IMR-90 (cell line): ENCODE data around the gene KRTAP10-1. TPM values are rescaled to one million over a fixed set of nuclear protein-coding genes. Genes with fewer than 3 reads are reported as not detected.

ENCODE experiments used
- ATAC-seq: fragments of 200-7000 bp; cut with Tn5 transposase; 2 replicates; pipeline ENCODE4 v1.9.1; 2020; ENCODE audit warnings: low read depth, mild to moderate bottlenecking, moderate library complexity
- BruUV-seq: library from RNA; stranded (reverse); fragments of 400-500 nt; replicated peaks from 2 replicates; lab custom pipeline; 2021; lab: Mats Ljungman, UMichigan
- CTCF ChIA-PET: fragments of 300-600 bp; formaldehyde crosslinking; extraction: SDS; loops from one replicate; lab custom pipeline; 2021; ENCODE audit warnings: antibody characterized with exemption; lab: Yijun Ruan, JAX
- POLR2A ChIA-PET: fragments of 300-600 bp; sonication (Branson Sonifier 250); formaldehyde crosslinking; loops from one replicate; lab custom pipeline; 2022; ENCODE audit warnings: antibody characterized with exemption; ENCODE audit not compliant: unreplicated experiment; lab: Charles Lee
- DNase-seq: peaks from one replicate; pipeline ENCODE4 v3.0.0; 2013
- H2AFZ ChIP-seq: replicated peaks from 2 replicates; pipeline ENCODE3; 2013; ENCODE audit warnings: low read length, mild to moderate bottlenecking; ENCODE audit not compliant: poor library complexity
- H2AK5ac ChIP-seq: 2 replicates; pipeline ENCODE4 v1.6.1; 2013; ENCODE audit warnings: low read depth, low read length, inconsistent platforms
- H2AK9ac ChIP-seq: replicated peaks from 2 replicates; pipeline ENCODE3; 2013; ENCODE audit warnings: mild to moderate bottlenecking, low read depth, low read length, moderate library complexity; ENCODE audit not compliant: poor library complexity
- H2BK120ac ChIP-seq: 2 replicates; pipeline ENCODE4 v1.6.1; 2013; ENCODE audit warnings: low read depth, low read length, inconsistent platforms
- H2BK15ac ChIP-seq: 3 replicates; pipeline ENCODE4 v1.6.1; 2013; ENCODE audit warnings: low read depth, low read length, inconsistent platforms
- H2BK20ac ChIP-seq: 2 replicates; pipeline ENCODE4 v1.6.1; 2013; ENCODE audit warnings: low read depth, mild to moderate bottlenecking, inconsistent platforms, low read length, moderate library complexity
- H2BK5ac ChIP-seq: 2 replicates; pipeline ENCODE4 v1.6.1; 2013; ENCODE audit warnings: mild to moderate bottlenecking, low read depth, low read length, inconsistent platforms; ENCODE audit not compliant: poor library complexity, severe bottlenecking
- H3K14ac ChIP-seq: replicated peaks from 2 replicates; pipeline ENCODE4 v1.6.1; 2013; ENCODE audit warnings: low read depth, low read length, inconsistent platforms
- H3K18ac ChIP-seq: 2 replicates; pipeline ENCODE4 v1.6.1; 2013; ENCODE audit warnings: low read depth, low read length, control low read depth
- H3K23ac ChIP-seq: 2 replicates; pipeline ENCODE4 v1.6.1; 2013; ENCODE audit warnings: low read depth, low read length, inconsistent platforms
- H3K27ac ChIP-seq: 2 replicates; pipeline ENCODE4 v1.5.1; 2013; ENCODE audit warnings: mild to moderate bottlenecking, control low read depth, low read length; ENCODE audit not compliant: insufficient read depth
- H3K27me3 ChIP-seq: 2 replicates; pipeline ENCODE4 v1.6.1; 2013; ENCODE audit warnings: low read length; ENCODE audit not compliant: control insufficient read depth, insufficient read depth
- H3K36me3 ChIP-seq: 2 replicates; pipeline ENCODE4 v1.6.1; 2013; ENCODE audit warnings: low read length, mixed read lengths; ENCODE audit not compliant: control insufficient read depth, insufficient read depth
- H3K4ac ChIP-seq: 2 replicates; pipeline ENCODE4 v1.6.1; 2013; ENCODE audit warnings: low read depth, low read length, inconsistent platforms
- H3K4me1 ChIP-seq: 2 replicates; pipeline ENCODE4 v1.6.1; 2013; ENCODE audit warnings: low read length, mixed read lengths; ENCODE audit not compliant: control insufficient read depth, insufficient read depth
- H3K4me2 ChIP-seq: 2 replicates; pipeline ENCODE4 v1.6.1; 2013; ENCODE audit warnings: low read depth, mild to moderate bottlenecking, control low read depth, low read length, moderate library complexity
- H3K4me3 ChIP-seq: 2 replicates; pipeline ENCODE4 v1.5.1; 2013; ENCODE audit warnings: low read depth, mild to moderate bottlenecking, control low read depth, low read length, moderate library complexity; ENCODE audit not compliant: insufficient read depth
- H3K56ac ChIP-seq: 2 replicates; pipeline ENCODE4 v1.6.1; 2013; ENCODE audit warnings: low read length, inconsistent platforms; ENCODE audit not compliant: insufficient read depth; ENCODE audit errors: extremely low read depth
- H3K79me1 ChIP-seq, 2 experiments: 2 replicates each; pipeline ENCODE4 v1.6.1; 2013; ENCODE audit warnings: low read length in 2 of 2, inconsistent platforms in 1 of 2, low read depth in 1 of 2
- H3K9ac ChIP-seq: 2 replicates; pipeline ENCODE4 v1.6.1; 2013; ENCODE audit warnings: low read depth, low read length, control low read depth
- H3K9me1 ChIP-seq: 2 replicates; pipeline ENCODE4 v1.6.1; 2013; ENCODE audit warnings: low read length, inconsistent platforms; ENCODE audit not compliant: insufficient read depth
- H3K9me3 ChIP-seq: 2 replicates; pipeline ENCODE4 v1.6.1; 2013; ENCODE audit warnings: low read length; ENCODE audit not compliant: control insufficient read depth, insufficient read depth
- H4K20me1 ChIP-seq: 2 replicates; pipeline ENCODE4 v1.6.1; 2013; ENCODE audit warnings: low read length, inconsistent platforms; ENCODE audit not compliant: insufficient read depth
- H4K5ac ChIP-seq: 2 replicates; pipeline ENCODE4 v1.6.1; 2013; ENCODE audit warnings: mild to moderate bottlenecking, low read depth, low read length, control low read depth
- H4K8ac ChIP-seq, 2 experiments: 2 replicates each; pipeline ENCODE4 v1.6.1; 2013; ENCODE audit warnings: low read depth in 2 of 2, low read length in 2 of 2, control low read depth in 1 of 2, inconsistent platforms in 1 of 2
- H4K91ac ChIP-seq: 2 replicates; pipeline ENCODE4 v1.6.1; 2013; ENCODE audit warnings: low read depth, low read length, inconsistent platforms; ENCODE audit not compliant: insufficient read depth
- BHLHE40 ChIP-seq: fragments of 150-350 bp; IDR thresholded peaks from 2 replicates; pipeline ENCODE4 v1.6.1; 2016; ENCODE audit warnings: mild to moderate bottlenecking, low read depth, low read length
- CEBPB ChIP-seq: IDR thresholded peaks from 2 replicates; pipeline ENCODE4 v1.6.1; 2012; ENCODE audit warnings: low read depth, low read length, improper control_type of control experiment
- CHD1 ChIP-seq: IDR thresholded peaks from 2 replicates; pipeline ENCODE4 v1.6.1; 2012; ENCODE audit warnings: low read depth, low read length, improper control_type of control experiment
- ELK1 ChIP-seq: fragments of 150-350 bp; IDR thresholded peaks from 2 replicates; pipeline ENCODE4 v1.6.1; 2016; ENCODE audit warnings: low read depth, mild to moderate bottlenecking, low read length, moderate library complexity, borderline replicate concordance
- FOS ChIP-seq: fragments of 150-350 bp; IDR thresholded peaks from 2 replicates; pipeline ENCODE4 v1.6.1; 2016; ENCODE audit warnings: low read depth, low read length
- MAFK ChIP-seq: IDR thresholded peaks from 2 replicates; pipeline ENCODE4 v1.6.1; 2012; ENCODE audit warnings: low read depth, low read length, improper control_type of control experiment
- MAZ ChIP-seq: IDR thresholded peaks from 2 replicates; pipeline ENCODE4 v1.6.1; 2012; ENCODE audit warnings: low read depth, mild to moderate bottlenecking, low read length, improper control_type of control experiment, moderate library complexity, borderline replicate concordance
- MXI1 ChIP-seq: IDR thresholded peaks from 2 replicates; pipeline ENCODE4 v1.6.1; 2012; ENCODE audit warnings: low read depth, mild to moderate bottlenecking, low read length, moderate library complexity, borderline replicate concordance
- NFE2L2 ChIP-seq: fragments of 150-350 bp; IDR thresholded peaks from 2 replicates; pipeline ENCODE4 v1.6.1; 2016; ENCODE audit warnings: low read depth, mild to moderate bottlenecking, low read length
- RAD21 ChIP-seq: IDR thresholded peaks from 2 replicates; pipeline ENCODE4 v1.6.1; 2012; ENCODE audit warnings: low read length, improper control_type of control experiment
- RCOR1 ChIP-seq: IDR thresholded peaks from 2 replicates; pipeline ENCODE4 v1.6.1; 2012; ENCODE audit warnings: mild to moderate bottlenecking, low read length, improper control_type of control experiment; ENCODE audit not compliant: insufficient replicate concordance
- RFX5 ChIP-seq: IDR thresholded peaks from 2 replicates; pipeline ENCODE4 v1.8.0; 2012; ENCODE audit warnings: low read depth, mild to moderate bottlenecking, low read length, moderate library complexity
- SMC3 ChIP-seq: fragments of 150-350 bp; IDR thresholded peaks from 2 replicates; pipeline ENCODE4 v1.6.1; 2016; ENCODE audit warnings: low read depth, mild to moderate bottlenecking, antibody characterized with exemption, low read length, moderate library complexity
- WGBS, 2 experiments: methylation state at CpG; one replicate each; pipeline versions ENCODE4 v1.1.5 to v1.1.7; 2013; ENCODE audit warnings: missing lambda C conversion rate in 2 of 2; ENCODE audit not compliant: insufficient read length in 1 of 2; ENCODE audit errors: extremely low coverage in 2 of 2; 5-methylcytosine and 5-hydroxymethylcytosine counted together
- dilution Hi-C: fragments of 300-500 bp; cut with HindIII; formaldehyde crosslinking; loops from one replicate; pipeline ENCODE4 v1.14.3; 2018; ENCODE audit warnings: low sequenced_read_pairs; ENCODE audit not compliant: unreplicated experiment
- in situ Hi-C: fragments of 300-500 bp; cut with MboI; formaldehyde crosslinking; loops from 3 replicates; pipeline ENCODE4 v1.14.3; 2019; ENCODE audit warnings: low sequenced_read_pairs, inconsistent platforms, mixed read lengths
- intact Hi-C: fragments of 100-400 bp; cut with micrococcal nuclease; formaldehyde crosslinking; loops from 2 replicates; pipeline ENCODE4 v1.10.0; 2022
- polyA plus RNA-seq, 3 experiments: library from polyadenylated mRNA; depleted of rRNA; stranded (reverse); fragments of >200 nt; gene quantifications; 2 replicates each; pipeline ENCODE4 v1.2.3, GENCODE V29; 2012; ENCODE audit warnings: low replicate concordance in 1 of 3
- total RNA-seq: library from RNA; depleted of rRNA; stranded (reverse); fragments of >200 nt; gene quantifications from 2 replicates; pipeline ENCODE4 v1.2.3, GENCODE V29; 2012
- TF ChIP-seq, protein P1 (sequence below): fragments of 150-350 bp; IDR thresholded peaks from 2 replicates; pipeline ENCODE4 v1.6.1; 2017; ENCODE audit warnings: mild to moderate bottlenecking, antibody characterized with exemption, low read length, low read depth
- TF ChIP-seq, protein P2 (sequence below): conservative IDR thresholded peaks from 2 replicates; pipeline ENCODE4 v1.5.1; 2012; ENCODE audit warnings: mild to moderate bottlenecking, low read depth, low read length, improper control_type of control experiment

Gene KRTAP10-1
- total and polyA plus RNA-seq, 2 of the 4 experiments (the other 2 are of a cell fraction), result not detected

DNA sequence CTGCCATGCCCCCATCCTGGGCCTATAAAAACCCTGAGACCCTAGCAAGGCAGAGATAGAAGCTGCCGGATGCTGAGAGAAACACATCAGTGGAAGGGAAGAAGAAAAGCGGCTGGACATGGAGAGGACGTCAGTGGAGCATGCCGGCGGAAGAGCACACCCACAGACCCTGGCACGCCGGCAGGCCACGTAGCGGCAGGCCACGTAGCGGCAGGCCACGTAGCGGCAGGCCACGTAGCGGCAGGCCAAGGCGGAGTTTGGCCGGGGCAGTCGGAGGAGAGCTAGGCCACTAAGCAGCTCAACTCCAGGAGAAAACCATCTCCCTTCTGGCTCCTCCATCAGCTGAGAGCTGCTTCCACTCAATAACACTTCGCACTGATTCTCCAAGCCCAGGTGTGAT is 49.6 kb downstream of the KRTAP10-1 start:
- dilution Hi-C loops, result no loop called here
- no peak overlapping the region for H2AK5ac ChIP-seq
- ChIA-PET POLR2A (no interaction called here), CTCF (interaction anchor here (1.3 kb wide), 1 partner anchor 11 kb away, joined by 4 read pairs; no protein-coding TSS in a partner anchor)
- H3K9me3 ChIP-seq, result peaks cover 24% of the 10 kb centered on the region
- peaks cover 2% of the 10 kb centered on the region; the same call in 1 of the 2 replicates for H3K27me3 ChIP-seq
- no peak overlapping the region for H3K4me2 ChIP-seq
- H4K5ac ChIP-seq, result no peak overlapping the region
- intact Hi-C loops, result no loop called here
- no peak overlapping the region for H3K18ac ChIP-seq
- TF ChIP-seq RFX5 (no peak), CHD1 (no peak), SMC3 (no peak), BHLHE40 (no peak), ELK1 (no peak), CEBPB (no peak), FOS (no peak), MXI1 (no peak), RCOR1 (no peak), MAFK (no peak), RAD21 (no peak), MAZ (no peak), NFE2L2 (no peak)
- TF ChIP-seq, protein P1, sequence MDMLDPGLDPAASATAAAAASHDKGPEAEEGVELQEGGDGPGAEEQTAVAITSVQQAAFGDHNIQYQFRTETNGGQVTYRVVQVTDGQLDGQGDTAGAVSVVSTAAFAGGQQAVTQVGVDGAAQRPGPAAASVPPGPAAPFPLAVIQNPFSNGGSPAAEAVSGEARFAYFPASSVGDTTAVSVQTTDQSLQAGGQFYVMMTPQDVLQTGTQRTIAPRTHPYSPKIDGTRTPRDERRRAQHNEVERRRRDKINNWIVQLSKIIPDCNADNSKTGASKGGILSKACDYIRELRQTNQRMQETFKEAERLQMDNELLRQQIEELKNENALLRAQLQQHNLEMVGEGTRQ, result no peak
- TF ChIP-seq, protein P2, sequence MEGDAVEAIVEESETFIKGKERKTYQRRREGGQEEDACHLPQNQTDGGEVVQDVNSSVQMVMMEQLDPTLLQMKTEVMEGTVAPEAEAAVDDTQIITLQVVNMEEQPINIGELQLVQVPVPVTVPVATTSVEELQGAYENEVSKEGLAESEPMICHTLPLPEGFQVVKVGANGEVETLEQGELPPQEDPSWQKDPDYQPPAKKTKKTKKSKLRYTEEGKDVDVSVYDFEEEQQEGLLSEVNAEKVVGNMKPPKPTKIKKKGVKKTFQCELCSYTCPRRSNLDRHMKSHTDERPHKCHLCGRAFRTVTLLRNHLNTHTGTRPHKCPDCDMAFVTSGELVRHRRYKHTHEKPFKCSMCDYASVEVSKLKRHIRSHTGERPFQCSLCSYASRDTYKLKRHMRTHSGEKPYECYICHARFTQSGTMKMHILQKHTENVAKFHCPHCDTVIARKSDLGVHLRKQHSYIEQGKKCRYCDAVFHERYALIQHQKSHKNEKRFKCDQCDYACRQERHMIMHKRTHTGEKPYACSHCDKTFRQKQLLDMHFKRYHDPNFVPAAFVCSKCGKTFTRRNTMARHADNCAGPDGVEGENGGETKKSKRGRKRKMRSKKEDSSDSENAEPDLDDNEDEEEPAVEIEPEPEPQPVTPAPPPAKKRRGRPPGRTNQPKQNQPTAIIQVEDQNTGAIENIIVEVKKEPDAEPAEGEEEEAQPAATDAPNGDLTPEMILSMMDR, result no peak
- 90% methylated on average over 5 of the region's 19 CpGs; no CpG with 5 or more reads in 1 of the 2 experiments for WGBS, 2 experiments
- in situ Hi-C loops, result no loop called here
- no peak overlapping the region for H2BK15ac ChIP-seq
- H3K56ac ChIP-seq, result no peak overlapping the region
- no peak overlapping the region for H4K91ac ChIP-seq
- no peak overlapping the region for H3K9ac ChIP-seq
- no peaks in the 10 kb centered on the region for H3K79me1 ChIP-seq
- H2BK20ac ChIP-seq, result no peak overlapping the region
- no peak overlapping the region for H3K27ac ChIP-seq
- H3K9me1 ChIP-seq, result no peaks in the 10 kb centered on the region
- H2AK9ac ChIP-seq, result no peak overlapping the region
- no peak for DNase-seq
- H4K20me1 ChIP-seq, result no peaks in the 10 kb centered on the region
- no peak overlapping the region for H3K4me3 ChIP-seq
- no peak overlapping the region for H3K14ac ChIP-seq
- no peak overlapping the region for H3K23ac ChIP-seq
- no TSS peak for BruUV-seq
- no peak for ATAC-seq
- H4K8ac ChIP-seq, result no peak overlapping the region
- no peaks in the 10 kb centered on the region for H3K36me3 ChIP-seq
- no peak overlapping the region for H2BK120ac ChIP-seq
- H2BK5ac ChIP-seq, result no peak overlapping the region
- H3K4me1 ChIP-seq, result no peaks in the 10 kb centered on the region
- H2AFZ ChIP-seq, result no peak overlapping the region
- H3K4ac ChIP-seq, result no peak overlapping the region
